Prostate gland (tissue), 2 donors: ENCODE measurements around the gene MYH16.
"Not testable (repeated sequence)": the region's sequence is repeated elsewhere in the genome, so short reads cannot be mapped to it uniquely, and the experiment has no call there.

Source experiments
- CTCF ChIP-seq, 4 experiments: fragments of 200-600 bp in 2 of 4; fragments of 450-650 bp in 2 of 4; sonication (generic) in 2 of 4; IDR thresholded peaks; 1 replicate in 3 of 4; 2 replicates in 1 of 4; pipeline ENCODE4 v1.5.1; 2016 to 2019; ENCODE audit warnings: antibody characterized with exemption in 4 of 4, mild to moderate bottlenecking in 2 of 4, moderate library complexity in 2 of 4
- POLR2A ChIP-seq: fragments of 450-650 bp; IDR thresholded peaks from one replicate; pipeline ENCODE4 v1.6.1; 2016; ENCODE audit warnings: antibody characterized with exemption, mild to moderate bottlenecking
- POLR2AphosphoS5 ChIP-seq: sonication (generic); formaldehyde crosslinking; IDR thresholded peaks from one replicate; pipeline ENCODE4 v1.6.1; 2017; ENCODE audit warnings: antibody characterized with exemption

GRCh38 chr7:99237876-99238275 is 34.8 kb upstream of the MYH16 start:
- TF ChIP-seq POLR2AphosphoS5; CTCF (IDR thresholded peaks at IDR 0.05); POLR2A: not testable (repeated sequence)
